Large intestine (tissue), 3 donors: ENCODE data around the gene SHISA7. TPM values are rescaled to one million over a fixed set of nuclear protein-coding genes. Genes with fewer than 3 reads are reported as not detected.

Experiments used
- DNase-seq, 2 donors: peaks; one replicate each; pipeline versions ENCODE4 v3.0.0 to v3.0.0-alpha.2; 2013
- H3K27ac ChIP-seq: one replicate; pipeline ENCODE4 v1.5.1; 2013; ENCODE audit warnings: low read length
- H3K27me3 ChIP-seq: 2 replicates; pipeline ENCODE4 v1.6.1; 2013; ENCODE audit warnings: low read length; ENCODE audit not compliant: control insufficient read depth, insufficient read depth
- H3K36me3 ChIP-seq: 2 replicates; pipeline ENCODE4 v1.6.1; 2013; ENCODE audit warnings: low read length; ENCODE audit not compliant: control insufficient read depth, insufficient read depth
- H3K4me1 ChIP-seq: one replicate; pipeline ENCODE4 v1.6.1; 2013; ENCODE audit warnings: low read length; ENCODE audit not compliant: control insufficient read depth, insufficient read depth
- H3K4me3 ChIP-seq: one replicate; pipeline ENCODE4 v1.5.1; 2013; ENCODE audit warnings: low read length
- H3K9me3 ChIP-seq: one replicate; pipeline ENCODE4 v1.6.1; 2013; ENCODE audit warnings: mild to moderate bottlenecking, low read depth, low read length, moderate library complexity; ENCODE audit not compliant: control insufficient read depth
- WGBS: methylation state at CpG from one replicate; pipeline ENCODE4 v1.1.5; 2013; ENCODE audit warnings: low lambda C conversion rate; ENCODE audit not compliant: insufficient coverage; 5-methylcytosine and 5-hydroxymethylcytosine counted together
- polyA plus RNA-seq: library from polyadenylated mRNA; unstranded; fragments of 120-200 nt; gene quantifications from one replicate; pipeline ENCODE4 v1.2.1, GENCODE V29; 2013

Gene SHISA7
- polyA plus RNA-seq, 1 donor = 1.1 TPM

GRCh38 chr19:55471266-55471665 lies 28.2 kb upstream of the SHISA7 start:
- no peaks in the 10 kb centered on the region for H3K27me3 ChIP-seq
- peaks cover 5% of the 10 kb centered on the region for H3K4me1 ChIP-seq
- 60% methylated on average over 1 of the region's 13 CpGs for WGBS
- H3K9me3 ChIP-seq = no peaks in the 10 kb centered on the region
- H3K27ac ChIP-seq = no peak overlapping the region
- no peaks in the 10 kb centered on the region for H3K36me3 ChIP-seq
- no peak for DNase-seq
- H3K4me3 ChIP-seq = no peak overlapping the region

DNA sequence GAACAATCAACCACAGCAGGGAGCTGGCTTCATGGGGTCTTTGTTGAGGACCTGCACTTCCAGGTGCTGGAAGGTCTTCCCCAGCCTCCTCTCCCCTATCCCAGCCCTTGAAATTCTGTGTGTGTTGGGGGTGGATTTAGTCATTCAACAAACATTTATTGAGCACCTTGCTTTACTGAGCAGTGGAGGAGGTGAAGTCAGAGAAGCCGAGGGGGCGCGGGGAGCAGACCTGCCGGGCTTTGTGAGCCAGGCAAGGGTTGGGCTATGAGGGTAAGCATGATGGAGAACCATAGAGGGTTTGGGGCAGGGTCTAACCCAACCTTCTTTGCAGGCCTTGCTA lies 24.9 kb upstream of the SHISA7 start:
- Histone ChIP-seq H3K27ac (no peak overlapping the region), H3K9me3 (no peaks in the 10 kb centered on the region), H3K4me1 (no peaks in the 10 kb centered on the region), H3K4me3 (no peak overlapping the region), H3K27me3 (peaks cover 4% of the 10 kb centered on the region), H3K36me3 (no peaks in the 10 kb centered on the region)
- DNase-seq = no peak
- no CpG with 5 or more reads among the region's 4 CpGs for WGBS

GRCh38 chr19:55467236-55468053 lies 24.3 kb upstream of the SHISA7 start:
- Histone ChIP-seq H3K4me1 (peaks cover under 1% of the 10 kb centered on the region), H3K4me3 (no peak overlapping the region), H3K27ac (no peak overlapping the region), H3K27me3 (peaks cover 6% of the 10 kb centered on the region), H3K9me3 (no peaks in the 10 kb centered on the region), H3K36me3 (no peaks in the 10 kb centered on the region)
- 80% methylated on average over 2 of the region's 29 CpGs for WGBS
- DNase-seq = peak in 1 of 2 donors; percentile 44

DNA sequence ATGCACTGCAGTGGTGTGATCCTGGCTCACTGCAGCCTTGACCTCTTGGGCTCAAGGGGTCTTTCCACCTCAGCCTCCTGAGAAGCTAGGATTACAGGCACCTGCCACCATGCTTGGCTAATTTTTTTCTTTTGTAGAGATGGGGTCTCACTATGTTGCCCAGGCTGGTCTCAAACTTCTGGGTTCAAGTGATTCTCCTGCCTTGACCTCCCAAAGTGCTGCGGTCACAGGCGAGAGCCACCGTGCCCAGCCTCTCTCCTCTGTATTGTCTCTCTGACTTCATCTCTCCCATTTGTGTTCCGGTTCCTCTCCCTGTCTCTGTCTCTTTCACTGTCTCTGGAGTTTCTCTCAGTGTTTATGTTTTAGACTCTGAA lies 23.1 kb upstream of the SHISA7 start:
- 100% methylated on average over 1 of the region's 4 CpGs for WGBS
- Histone ChIP-seq H3K27ac (no peak overlapping the region), H3K27me3 (peaks cover 6% of the 10 kb centered on the region), H3K4me1 (peaks cover 9% of the 10 kb centered on the region), H3K36me3 (no peaks in the 10 kb centered on the region), H3K9me3 (no peaks in the 10 kb centered on the region), H3K4me3 (no peak overlapping the region)
- no peak for DNase-seq

DNA sequence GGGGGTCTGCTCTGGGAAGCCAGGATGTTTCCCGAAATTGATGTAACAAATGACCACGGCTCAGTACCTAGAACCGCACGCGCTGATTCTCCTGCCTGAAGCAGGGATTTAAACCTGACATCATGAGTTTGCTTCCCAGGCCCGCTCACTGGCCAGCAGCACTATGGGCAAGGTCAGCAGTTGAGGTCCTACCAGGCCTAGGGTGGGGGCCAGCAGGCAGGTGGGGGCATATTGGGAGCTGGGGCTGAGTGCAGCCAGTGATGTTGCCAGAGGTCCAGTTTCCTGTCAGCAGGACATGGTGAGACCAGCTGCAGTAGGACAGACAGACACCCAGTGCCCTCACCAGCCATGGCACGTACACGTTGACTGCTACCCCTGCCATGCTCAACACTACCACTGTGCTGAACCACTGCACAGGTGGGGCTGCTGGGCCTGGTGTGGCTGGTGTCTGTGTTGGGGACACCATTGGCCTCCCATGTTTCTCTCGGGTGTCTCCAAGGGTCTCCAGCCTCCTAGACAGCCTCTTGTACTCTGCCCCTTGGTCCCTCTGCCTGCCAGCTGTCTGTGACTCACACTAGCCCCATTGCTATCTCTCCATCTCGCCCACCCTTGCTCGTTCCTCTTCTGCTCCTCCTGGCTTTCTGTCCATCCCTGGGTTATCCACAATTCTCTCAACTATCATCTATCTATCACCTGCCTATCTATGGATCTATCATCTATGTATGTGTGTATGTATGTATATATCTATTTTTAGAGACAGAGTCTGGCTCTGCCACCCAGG lies 22.6 kb upstream of the SHISA7 start:
- Histone ChIP-seq H3K9me3 (no peaks in the 10 kb centered on the region), H3K4me1 (peaks cover 14% of the 10 kb centered on the region), H3K27me3 (peaks cover 6% of the 10 kb centered on the region), H3K27ac (no peak overlapping the region), H3K4me3 (no peak overlapping the region), H3K36me3 (no peaks in the 10 kb centered on the region)
- DNase-seq = no peak
- WGBS = 20% methylated on average over 1 of the region's 11 CpGs

- H3K36me3 ChIP-seq = no peaks in the 10 kb centered on the region
- WGBS = no CpG with 5 or more reads among the region's 14 CpGs
These were observed 21.6 kb upstream of the SHISA7 start, which contains the start of gene C19orf85 for GRCh38 chr19:55464662-55465054. TSS of gene C19orf85 (minus strand) at chr19:55464751. CDS start at chr19:55464554, 197 bp downstream.

GRCh38 chr19:55464039-55464661 lies 21.1 kb upstream of the SHISA7 start:
- Histone ChIP-seq H3K4me1 (peaks cover 27% of the 10 kb centered on the region), H3K9me3 (no peaks in the 10 kb centered on the region), H3K36me3 (no peaks in the 10 kb centered on the region), H3K4me3 (no peak overlapping the region), H3K27ac (no peak overlapping the region), H3K27me3 (peaks cover 6% of the 10 kb centered on the region)
- WGBS = no CpG with 5 or more reads among the region's 23 CpGs
- DNase-seq = no peak

More at GRCh38 chr19:55464662-55465054, 21.6 kb upstream of the SHISA7 start, which contains the start of gene C19orf85:
- Histone ChIP-seq H3K4me1 (peaks cover 24% of the 10 kb centered on the region), H3K27ac (no peak within 1 kb of the TSS), H3K27me3 (peaks cover 6% of the 10 kb centered on the region), H3K9me3 (no peaks in the 10 kb centered on the region), H3K4me3 (no peak within 1 kb of the TSS)
- no peak for DNase-seq

DNA sequence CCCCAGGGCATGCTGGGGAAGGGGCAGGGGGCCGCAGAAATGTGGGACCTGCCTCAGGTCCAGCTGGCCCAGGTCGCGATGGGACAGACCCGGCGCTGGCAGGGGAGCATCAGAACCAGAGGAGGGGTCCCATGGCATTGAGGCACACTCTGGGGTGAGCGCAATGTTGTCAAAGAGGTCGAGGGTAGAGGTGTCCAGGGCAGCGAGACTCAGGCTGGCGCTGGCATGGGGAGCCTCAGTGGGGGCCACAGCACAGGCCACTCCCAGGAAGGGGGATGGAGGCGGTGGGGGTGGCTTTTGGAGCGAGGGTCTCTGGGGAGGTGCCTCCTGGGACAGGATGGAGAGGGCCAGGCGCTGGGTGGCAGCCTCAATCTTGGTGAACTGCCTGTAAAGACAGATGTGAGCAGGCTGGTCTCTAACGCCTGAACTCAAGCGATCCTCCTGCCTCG lies 20.5 kb upstream of the SHISA7 start:
- WGBS = no CpG with 5 or more reads among the region's 15 CpGs
- DNase-seq = no peak
- Histone ChIP-seq H3K4me1 (peaks cover 27% of the 10 kb centered on the region), H3K36me3 (no peaks in the 10 kb centered on the region), H3K27me3 (peaks cover 6% of the 10 kb centered on the region), H3K27ac (no peak overlapping the region), H3K4me3 (no peak overlapping the region), H3K9me3 (no peaks in the 10 kb centered on the region)

- peaks cover 27% of the 10 kb centered on the region for H3K4me1 ChIP-seq
- H3K27me3 ChIP-seq = peaks cover 6% of the 10 kb centered on the region
- no CpG with 5 or more reads among the region's 11 CpGs for WGBS
- DNase-seq = no peak
- no peaks in the 10 kb centered on the region for H3K36me3 ChIP-seq
- no peak overlapping the region for H3K4me3 ChIP-seq
- no peaks in the 10 kb centered on the region for H3K9me3 ChIP-seq
- H3K27ac ChIP-seq = no peak overlapping the region
These were observed 19.6 kb upstream of the SHISA7 start for GRCh38 chr19:55462722-55463121.

DNA sequence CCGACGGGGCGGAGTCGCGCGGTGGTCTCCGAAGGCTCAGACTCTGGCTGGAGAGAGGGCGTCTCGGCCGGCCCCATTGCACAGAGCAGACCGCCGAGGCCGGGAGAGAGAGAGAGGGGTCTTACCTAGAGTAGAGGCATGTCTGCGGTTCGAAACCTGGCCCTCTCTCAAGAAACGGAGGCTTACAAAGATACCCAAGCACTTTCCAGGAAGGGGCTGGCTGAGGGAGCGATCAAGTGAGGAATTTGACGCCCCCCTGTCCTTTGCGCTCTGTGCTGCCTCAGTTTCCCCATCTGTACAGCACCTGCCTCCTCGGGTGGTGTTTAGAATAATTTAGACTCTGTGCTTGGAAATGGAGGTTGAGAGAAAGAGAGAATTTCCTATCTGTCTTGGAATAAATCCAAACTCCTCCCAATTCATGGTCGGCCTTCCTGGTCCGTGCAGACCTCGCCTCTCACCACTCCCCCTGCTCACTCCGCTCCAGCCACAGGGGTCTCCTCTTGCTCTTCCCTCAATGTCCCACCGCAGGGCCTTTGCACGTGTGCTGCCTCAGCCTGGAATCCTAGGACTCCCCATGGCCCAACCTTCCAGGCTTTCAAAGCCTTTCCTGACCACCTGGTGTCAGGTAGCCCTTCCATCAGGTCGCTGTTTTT lies 19.0 kb upstream of the SHISA7 start:
- no peaks in the 10 kb centered on the region for H3K9me3 ChIP-seq
- H3K27ac ChIP-seq = peak overlapping the region; percentile 49
- WGBS = 50% methylated on average over 1 of the region's 27 CpGs
- peak overlapping the region; percentile 62 for H3K4me3 ChIP-seq
- peaks cover 27% of the 10 kb centered on the region for H3K4me1 ChIP-seq
- peak in 1 of 2 donors; percentile 52 for DNase-seq
- H3K27me3 ChIP-seq = peaks cover 6% of the 10 kb centered on the region
- no peaks in the 10 kb centered on the region for H3K36me3 ChIP-seq
